C1 segment of cervical spinal cord (tissue), 14 donors: ENCODE results near the gene YARS2.

Experiments used
- DNase-seq, 14 donors: peaks; one replicate each; lab custom pipeline; 2025; lab: John Stamatoyannopoulos, UW

Gene YARS2

DNA sequence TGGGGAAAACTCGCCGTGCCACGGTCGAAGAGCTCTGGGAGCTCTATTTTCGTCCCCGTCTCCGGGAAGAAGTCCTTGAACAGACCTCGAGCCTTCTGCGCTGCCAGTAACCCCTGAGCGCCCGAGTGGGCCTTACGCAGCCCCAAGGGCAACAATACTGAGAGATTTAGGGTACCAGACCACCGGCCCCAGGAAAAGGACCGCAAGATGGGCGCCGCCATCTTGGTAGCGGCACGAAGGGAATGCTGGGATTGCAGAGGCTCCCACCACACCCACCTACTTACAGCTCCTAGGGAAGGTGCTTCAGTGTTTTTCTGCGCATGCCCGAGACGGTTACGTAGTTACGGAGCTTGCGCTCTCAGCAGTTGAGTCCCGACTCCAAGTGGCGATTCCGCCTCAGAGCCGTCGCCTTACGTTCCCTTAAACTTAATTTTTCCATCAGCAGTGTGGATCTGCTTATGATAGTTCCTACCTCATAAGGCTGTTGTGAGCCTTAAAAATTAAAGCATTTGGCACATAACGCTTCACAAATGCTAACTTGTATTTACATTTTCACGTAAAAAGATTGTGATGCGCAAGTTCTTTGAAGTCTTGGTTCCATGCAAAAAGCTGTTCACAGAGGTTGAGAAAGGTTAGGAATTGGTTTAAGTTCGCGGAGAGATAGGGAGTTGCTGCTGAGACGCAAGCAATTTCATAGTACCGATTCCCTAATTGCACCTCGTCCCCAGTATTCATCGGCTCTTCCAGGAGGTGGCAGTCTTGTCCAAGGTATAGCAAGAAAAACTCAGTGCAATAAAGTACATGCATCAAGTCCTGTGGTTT, at the start of gene YARS2:
Gene YARS2, minus strand, starts transcription at position 244 of the 822 bp plus-strand sequence. Its CDS starts 23 bp downstream, at position 221.
- peak; percentile 23 to 93 (median 86) for DNase-seq

DNA sequence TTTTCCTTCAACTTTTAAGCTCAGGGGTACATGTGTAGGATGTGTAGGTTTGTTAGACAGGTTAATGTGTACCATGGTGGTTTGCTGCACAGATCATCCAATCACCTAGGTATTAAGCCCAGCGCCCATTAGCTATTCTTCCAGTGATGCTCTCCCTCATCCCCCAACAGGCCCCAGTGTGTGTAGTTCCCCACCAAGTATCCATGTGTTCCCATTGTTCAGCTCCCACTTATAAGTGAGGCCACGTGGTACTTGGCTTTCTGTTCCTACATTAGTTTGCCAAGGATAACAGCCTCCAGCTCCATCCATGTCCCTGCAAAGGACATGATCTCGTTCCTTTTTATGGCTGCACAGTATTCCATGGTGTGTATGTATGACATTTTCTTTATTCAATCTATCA, 48.6 kb upstream of the YARS2 start:
- no peak for DNase-seq

DNA sequence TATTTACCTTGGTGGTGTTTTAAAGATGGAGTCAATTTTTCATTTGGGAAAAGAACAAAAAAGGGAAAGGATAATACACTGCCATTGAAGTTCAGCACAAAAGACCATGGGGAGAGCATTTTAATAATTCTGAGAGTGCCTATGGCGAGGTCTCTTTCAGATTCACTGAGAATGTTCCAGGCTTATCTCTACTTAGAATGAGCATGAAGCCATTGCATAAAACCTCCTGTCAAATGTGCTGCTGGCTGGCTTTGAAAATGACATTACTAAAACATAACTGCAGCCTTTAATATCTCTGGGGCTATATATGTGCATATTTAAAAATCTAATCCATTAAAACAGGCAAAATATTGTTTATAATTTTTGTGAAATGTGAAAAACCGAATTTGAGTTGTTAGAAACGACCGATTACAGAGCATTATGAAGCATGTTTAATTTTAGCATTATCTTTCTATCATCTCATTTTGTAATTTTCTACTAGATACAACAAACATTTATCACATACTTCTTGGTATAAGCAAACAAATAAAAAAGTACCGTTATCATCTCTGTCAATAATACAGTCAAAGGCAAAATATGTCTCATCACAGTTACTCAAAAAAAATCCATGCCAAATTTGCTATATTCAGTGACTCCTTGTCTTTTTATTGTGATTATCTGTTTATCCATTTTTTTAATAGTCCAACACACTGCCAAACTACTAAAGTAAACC, 45.7 kb upstream of the YARS2 start:
- no peak for DNase-seq

DNA sequence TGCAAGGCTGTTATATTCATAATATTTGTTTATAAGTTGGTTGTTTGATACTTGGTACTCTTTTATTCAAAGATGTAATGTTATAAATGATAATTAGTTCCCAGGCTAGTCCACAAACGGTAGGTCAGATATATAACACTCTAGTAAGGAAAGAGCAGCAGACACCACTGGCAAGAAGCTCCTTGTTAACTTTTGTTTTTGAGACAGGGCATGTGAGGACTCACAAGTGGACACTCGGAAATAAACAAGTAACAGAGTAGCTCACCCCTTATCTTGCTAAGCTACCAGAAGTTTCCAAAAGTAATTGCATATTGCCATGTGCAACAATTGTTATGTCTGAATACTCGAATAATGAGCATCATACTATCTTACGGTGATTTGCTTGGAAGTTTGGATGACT, 38.6 kb upstream of the YARS2 start:
- DNase-seq = no peak

DNA sequence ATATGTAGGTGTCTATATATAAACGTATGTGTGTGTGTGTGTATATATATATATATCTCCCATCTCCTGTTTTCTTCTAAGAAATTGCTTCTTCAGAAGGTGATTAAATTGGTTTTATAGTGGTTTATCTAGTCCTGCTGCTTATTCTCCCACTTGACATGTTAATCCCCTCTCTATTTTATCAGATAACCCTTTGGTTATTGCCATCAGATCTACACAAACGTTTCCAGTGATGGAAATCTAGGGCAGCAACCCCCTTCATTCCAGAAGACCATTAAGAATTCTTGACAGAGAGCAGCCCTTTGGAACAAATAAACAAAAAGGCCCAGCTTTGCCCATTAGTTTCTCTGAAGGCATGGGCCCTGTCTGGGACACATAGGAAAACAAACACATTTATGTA, 34.2 kb upstream of the YARS2 start:
- DNase-seq = no peak

DNA sequence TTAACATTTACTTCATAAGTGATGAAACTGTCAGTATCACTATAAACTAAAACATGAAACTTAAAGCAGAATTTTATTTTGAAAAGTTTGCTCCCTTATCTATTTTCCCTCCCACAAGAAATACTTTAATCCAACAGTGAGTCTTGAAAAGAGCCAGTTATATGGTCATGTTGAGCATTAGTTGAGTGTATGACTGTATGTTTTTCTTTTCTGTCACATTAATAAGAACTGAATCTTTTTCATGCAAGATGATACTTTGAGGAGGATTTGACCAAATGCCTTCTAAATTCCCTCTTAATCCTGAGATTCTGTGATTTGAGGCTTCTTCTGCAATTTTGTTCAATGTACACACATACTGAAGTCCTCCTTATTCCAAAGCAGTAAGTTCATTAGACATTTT, 33.7 kb upstream of the YARS2 start:
- DNase-seq = no peak

DNA sequence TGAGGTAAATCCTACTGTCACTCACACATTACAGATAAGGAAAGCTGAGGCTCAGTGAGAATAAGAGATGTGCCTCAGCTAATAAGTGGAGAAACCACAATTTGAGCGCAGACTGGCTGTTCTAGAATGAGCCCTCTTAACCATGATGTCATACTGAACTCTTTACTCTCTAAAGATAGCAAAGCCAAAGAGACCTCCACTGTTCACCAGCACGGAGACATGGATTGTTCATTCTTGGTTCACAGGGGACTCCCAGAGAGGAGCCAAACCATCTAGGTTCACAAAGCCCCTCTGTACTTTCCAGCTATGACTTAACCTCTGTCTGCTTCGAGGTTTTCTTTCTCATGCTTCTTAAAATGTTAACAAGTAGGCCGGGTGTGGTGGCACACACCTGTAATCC, 32.7 kb upstream of the YARS2 start:
- DNase-seq = no peak

DNA sequence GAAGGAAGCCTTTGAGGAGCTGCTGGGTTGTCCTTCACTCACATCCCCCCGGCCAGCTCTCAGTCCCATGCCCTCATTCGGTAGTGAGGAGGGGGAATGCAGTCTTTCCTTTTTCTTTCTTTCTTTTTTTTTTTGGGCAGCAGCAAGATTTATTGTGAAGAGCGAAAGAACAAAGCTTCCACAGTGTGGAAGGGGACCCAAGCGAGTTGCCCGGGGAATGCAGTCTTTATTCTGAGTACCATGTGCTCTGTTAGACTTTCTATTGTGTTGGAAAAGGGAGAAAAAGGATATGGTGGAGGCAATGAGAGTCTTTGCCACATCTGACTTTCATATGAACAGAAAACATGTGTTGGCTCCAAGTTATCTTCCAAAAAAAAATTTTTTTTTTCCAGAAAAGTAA, 29.9 kb upstream of the YARS2 start:
- no peak for DNase-seq

DNA sequence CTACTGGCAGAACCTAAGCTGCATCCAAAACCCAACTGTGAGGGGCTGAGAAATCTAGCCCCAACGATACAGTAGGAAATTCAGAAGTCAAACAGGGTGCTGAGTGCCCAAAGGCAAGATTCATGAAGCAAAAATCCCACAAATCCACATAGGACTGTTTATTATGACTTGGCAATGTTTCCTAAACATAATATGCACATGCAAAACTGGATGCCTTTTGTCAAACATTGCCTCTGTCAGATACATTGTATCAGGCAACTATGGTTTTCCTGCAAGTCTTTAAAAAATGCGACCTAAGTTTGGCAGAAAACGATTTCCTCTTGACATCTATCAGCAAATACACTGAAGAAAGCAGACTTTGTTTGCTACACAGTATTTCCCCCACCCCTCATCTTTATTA, 27.3 kb upstream of the YARS2 start:
- no peak for DNase-seq

DNA sequence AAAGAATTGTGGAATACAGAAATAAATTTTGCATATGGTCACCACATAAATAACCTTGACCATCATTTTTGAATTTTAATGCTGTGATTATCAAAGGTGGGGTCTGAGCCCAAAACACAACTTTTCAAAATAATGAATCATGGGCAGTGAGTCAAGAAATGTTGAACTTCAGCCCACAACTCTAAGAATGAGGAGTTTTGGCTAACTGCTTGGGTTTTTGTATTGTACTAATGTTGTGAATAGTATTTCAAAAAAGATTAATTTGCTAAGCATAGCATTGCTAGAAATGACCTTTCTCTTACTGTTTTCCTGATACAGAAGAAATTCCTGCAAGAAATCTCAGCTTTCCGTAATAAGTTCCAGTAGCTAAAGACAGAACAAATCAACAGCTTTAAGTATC, 24.4 kb upstream of the YARS2 start:
- DNase-seq = no peak

DNA sequence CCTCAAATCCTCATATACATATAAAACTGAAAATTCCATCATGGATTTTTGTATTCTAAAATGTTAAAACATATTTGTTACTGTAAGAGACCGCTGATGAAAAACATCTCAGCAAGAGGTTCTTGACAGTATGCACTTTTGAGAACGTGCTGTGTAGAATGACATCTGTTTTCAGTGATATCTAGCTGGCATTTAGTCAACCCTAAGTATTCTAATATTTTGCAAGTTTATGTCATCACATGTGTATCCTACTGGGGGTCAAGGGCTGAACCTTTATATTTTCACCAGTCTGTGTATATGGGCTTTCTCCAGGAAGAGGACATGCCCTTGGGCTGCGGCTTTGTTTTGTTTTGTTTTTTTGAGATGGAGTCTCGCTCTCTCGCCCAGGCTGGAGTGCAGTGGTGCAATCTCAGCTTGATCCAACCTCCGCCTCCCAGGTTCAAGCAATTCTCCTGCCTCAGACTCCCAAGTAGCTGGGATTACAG, 22.0 kb upstream of the YARS2 start:
- DNase-seq = no peak

DNA sequence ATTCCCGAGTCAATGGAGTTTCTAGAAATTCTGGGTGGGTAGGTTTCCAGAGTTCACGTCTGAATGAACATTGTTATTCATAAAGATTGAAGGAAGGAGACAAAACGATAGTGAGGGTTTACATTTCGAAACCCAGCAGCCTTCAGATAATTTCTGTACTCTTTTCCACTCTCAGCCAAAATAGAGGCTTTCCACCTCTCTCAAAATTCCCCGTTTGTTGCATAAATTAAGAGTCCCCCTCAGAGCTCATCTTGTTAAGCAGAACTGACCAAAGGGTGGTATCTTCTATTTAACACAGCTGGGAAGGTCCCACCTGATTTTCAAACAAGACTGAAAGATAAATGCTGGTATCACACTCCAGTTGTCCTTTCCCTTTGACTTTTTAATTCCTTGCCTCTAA, 21.5 kb upstream of the YARS2 start:
- DNase-seq = no peak

DNA sequence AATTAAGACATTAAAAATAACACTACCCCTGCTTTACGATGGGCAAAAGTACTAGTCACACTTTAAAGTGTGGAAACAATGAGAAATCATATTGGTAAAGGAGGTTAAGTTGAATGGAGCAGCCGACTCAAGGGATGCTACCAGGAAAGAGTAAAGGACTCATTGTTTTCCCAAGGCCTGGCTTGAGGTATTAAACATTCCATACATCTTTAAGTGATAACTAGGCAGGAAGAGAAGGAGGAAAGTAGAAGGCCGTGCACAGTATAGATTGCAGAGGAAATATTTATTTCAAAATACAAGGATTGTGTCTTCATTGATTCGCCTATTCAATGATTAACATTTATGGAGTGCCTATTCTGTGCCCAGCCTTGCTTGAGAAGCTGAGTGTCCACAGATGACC, 20.6 kb upstream of the YARS2 start:
- no peak for DNase-seq

DNA sequence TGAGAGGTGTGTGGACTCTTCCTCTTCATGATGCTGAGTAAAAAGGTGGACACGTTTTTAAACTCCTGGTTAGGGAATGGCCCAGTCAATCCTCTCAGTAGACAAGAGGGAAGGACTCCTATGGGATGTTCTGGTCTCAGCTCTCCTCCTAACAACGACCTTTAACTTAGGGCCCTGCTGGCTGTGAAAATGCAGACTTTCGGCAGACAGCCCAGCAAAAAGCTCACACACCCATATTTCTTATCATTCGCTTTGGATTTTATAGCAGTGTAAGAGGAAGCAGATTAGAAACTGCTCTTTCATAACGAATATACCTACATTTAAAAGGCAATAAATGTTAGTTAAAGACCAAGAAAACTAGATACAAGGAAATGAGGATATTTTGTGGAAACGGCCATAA, 18.0 kb upstream of the YARS2 start:
- no peak for DNase-seq

DNA sequence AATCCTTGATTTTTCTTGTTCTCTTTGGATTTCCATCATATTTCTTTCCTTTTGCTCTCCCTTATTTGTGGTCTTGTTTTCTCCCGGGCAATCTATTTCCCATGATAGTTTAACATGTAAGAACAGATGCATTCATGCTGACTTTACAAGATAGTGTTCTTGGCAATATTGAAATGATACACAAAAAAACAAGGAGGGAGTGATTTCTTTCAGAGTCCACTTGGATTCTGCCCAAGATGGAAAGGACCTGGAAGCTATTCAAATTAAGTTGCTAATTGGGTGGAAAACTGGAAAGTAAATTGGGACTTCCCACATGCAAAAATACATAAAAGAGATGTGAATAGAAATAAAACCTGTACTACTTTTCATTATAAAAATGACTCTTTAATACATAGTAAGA, 14.4 kb upstream of the YARS2 start:
- DNase-seq = no peak

DNA sequence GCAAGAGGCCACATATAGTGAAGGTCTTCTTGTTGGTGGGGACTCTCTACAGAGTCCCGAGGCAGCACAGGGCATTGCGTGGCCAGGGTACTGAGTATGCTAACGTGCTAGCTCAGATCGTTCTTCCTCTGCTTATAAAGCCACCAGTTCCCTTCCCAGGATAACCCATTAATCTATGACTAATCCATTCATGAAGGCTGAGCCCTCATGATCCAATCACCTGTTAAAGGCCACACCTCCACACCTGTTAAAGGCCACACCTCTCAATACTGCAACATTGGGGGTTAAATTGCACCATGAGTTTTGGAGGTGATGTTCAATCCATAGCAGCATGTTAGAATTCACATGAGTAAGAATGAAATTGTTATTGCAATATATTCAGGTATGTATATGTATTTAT, 12.8 kb upstream of the YARS2 start:
- DNase-seq = no peak

DNA sequence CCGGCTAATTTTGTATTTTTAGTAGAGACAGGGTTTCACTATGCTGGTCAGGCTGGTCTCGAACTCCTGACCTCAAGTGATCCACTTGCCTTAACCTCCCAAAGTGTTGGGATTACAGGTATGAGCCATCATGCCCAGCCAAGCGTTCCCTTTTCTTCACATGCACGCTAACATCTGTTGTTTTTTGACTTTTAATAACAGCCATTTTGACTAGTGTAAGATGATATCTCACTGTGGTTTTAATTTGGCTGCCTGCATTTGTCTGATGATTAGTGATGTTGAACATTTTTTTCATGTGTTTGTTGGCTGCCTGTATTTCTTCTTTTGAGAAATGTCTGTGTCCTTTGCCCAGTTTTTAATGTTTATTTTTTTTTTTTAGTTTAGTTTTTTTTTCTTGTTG, 10.2 kb upstream of the YARS2 start:
- no peak for DNase-seq

DNA sequence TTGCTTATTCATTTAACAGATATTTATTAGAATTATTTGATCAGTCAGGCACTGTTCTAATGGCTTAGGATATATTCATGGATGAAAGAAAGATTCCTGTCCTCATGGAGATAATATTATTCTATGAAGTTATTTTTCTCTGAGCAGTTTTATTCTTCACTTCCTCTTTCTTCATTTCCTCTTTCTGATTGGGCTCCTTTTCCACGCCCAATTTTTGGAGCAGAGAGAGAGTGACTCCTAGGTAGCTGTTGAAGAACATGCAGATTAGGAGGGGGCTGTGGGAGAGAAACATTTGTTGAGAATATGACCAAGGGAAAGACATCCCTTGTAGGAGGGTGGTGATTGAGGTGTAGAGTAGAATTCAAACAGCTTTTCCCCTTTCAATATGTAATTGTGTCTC, 6.0 kb upstream of the YARS2 start:
- DNase-seq = no peak

DNA sequence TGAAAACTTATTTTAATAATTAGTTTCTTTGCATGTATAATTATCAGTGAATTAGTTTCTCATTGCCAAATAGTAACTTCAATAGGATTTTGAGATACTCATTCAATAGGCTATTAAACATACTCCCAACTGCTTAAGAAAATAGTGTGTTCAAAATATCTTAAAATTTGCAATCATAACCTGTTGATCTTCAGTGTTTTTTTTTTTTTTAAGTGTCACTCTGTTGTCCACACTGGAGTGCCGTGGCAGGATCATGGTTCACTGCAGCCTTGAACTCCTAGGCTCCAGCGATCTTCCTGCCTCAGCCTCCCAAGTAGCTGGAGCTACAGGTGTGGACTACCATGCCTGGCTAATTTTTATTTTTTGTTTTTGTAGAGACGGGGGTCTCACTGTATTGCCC, 1.5 kb upstream of the YARS2 start:
- no peak for DNase-seq

DNA sequence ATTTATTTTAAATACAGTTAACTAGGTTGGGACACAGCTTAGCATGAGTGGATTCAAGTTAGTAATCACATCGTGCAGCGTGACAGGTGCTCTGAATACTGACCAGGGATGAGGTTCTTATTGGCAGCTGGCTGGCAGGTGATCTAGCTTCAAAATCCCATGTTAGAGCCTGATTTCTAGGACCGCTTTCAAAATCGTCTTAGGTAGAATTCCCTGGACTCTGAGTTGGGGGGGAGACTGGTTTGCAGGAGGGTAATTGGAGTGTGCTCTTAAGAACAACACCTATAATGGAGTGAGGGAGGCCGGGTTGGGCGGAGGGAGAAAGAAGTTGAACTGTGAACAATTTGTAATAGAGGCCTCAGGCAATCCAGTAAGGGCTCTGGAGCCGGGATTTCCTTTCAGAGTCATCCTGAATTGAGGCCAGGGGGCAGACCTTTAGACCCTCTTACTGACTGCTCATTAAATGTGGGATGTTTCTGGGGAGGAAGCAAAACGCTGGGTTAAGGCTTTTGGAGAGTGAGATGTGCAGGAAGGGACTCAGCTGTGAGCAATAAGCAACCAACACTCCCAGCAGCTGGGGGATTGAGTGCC, 874 bp upstream of the YARS2 start:
- peak in 1 of 14 donors; percentile 19 for DNase-seq

DNA sequence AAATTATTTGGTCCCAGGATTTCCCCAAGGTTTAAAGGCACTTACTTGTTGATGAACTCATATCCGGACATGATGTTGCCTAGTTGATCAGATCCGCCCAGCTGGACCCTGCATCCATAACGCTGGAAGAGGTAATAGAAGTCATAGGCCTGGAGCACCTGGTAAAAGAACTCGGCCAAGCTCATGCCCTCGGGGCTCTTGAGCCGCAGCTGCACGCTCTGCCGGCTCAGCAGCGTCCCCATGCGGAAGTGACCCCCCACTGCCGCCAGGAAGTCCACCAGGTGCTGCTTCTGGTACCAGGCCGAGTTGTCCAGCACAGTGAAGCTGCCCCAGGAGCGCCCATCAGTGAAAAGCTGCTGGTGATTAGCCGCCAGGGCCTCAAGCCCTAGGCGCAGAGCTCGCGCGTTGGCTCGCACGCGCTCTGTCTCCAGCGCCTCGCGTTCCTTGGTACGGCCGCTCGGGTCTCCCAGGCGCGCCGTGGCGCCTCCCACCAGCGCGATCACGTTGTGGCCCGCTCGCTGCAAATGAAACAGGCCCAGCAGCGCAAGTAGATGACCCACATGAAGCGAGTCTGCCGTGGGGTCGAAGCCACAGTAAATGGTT, 545 bp downstream of the YARS2 start:
- DNase-seq = peak in 13 of 14 donors; percentile 37 to 85 (median 64)

DNA sequence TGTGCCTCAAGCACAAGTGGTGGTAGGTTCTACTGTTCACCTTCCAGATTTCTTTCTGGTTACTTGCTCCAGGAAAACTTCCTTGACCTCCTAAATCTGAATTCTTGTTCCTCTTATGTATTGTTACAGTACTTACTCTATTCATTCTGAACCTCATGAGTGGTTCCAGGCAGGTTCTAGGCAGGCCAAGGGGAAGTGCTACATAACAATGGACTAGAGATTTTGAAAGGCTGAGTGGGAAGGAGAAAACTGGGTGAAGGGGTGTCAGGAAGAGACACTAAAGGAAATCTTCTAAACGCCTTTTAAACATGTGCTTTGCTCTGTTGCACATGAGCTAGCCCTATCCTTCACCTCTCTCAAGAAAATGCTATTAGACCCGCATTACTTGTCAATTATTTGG, 1.6 kb downstream of the YARS2 start:
- DNase-seq = no peak
